Hepatocyte (in vitro differentiated cells): ENCODE results near the gene CYTH1. TPM values are rescaled to one million over a fixed set of nuclear protein-coding genes. Genes with fewer than 3 reads are reported as not detected.

Experiments
- DNase-seq: peaks from one replicate; pipeline ENCODE4 v3.0.0-alpha.2; 2016; ENCODE audit warnings: low spot score
- H2AFZ ChIP-seq: fragments of 200-600 bp; sonication (generic); 2 replicates; pipeline ENCODE4 v1.6.0; 2016; ENCODE audit warnings: antibody characterized with exemption, mild to moderate bottlenecking
- H3K27ac ChIP-seq: fragments of 200-600 bp; sonication (generic); 2 replicates; pipeline ENCODE4 v1.5.1; 2016; ENCODE audit warnings: mild to moderate bottlenecking
- H3K27me3 ChIP-seq: fragments of 200-600 bp; sonication (generic); 2 replicates; pipeline ENCODE4 v1.6.1; 2016
- H3K36me3 ChIP-seq: fragments of 200-600 bp; sonication (generic); replicated peaks from 2 replicates; pipeline ENCODE4 v1.5.1; 2016; ENCODE audit warnings: low read depth; ENCODE audit not compliant: insufficient read depth
- H3K4me1 ChIP-seq: fragments of 200-600 bp; sonication (generic); 2 replicates; pipeline ENCODE4 v1.5.1; 2016; ENCODE audit warnings: mild to moderate bottlenecking, moderate library complexity; ENCODE audit not compliant: insufficient read depth
- H3K4me2 ChIP-seq: fragments of 200-600 bp; sonication (generic); 2 replicates; pipeline ENCODE4 v1.6.0; 2016
- H3K4me3 ChIP-seq: fragments of 200-600 bp; sonication (generic); 2 replicates; pipeline ENCODE4 v1.5.1; 2016; ENCODE audit warnings: mild to moderate bottlenecking
- H3K79me2 ChIP-seq: fragments of 200-600 bp; sonication (generic); 2 replicates; pipeline ENCODE4 v1.6.0; 2017; ENCODE audit warnings: mild to moderate bottlenecking
- H3K9me2 ChIP-seq: fragments of 200-600 bp; sonication (generic); replicated peaks from 2 replicates; pipeline ENCODE4 v1.6.0; 2017; ENCODE audit warnings: mild to moderate bottlenecking; ENCODE audit not compliant: insufficient read depth
- H3K9me3 ChIP-seq: fragments of 200-600 bp; sonication (generic); 2 replicates; pipeline ENCODE4 v1.5.1; 2016; ENCODE audit warnings: low read depth, mild to moderate bottlenecking
- H4K20me1 ChIP-seq: fragments of 200-600 bp; sonication (generic); 2 replicates; pipeline ENCODE4 v1.6.0; 2016; ENCODE audit warnings: mild to moderate bottlenecking; ENCODE audit not compliant: insufficient read depth, poor library complexity, severe bottlenecking
- CTCF ChIP-seq: fragments of 200-600 bp; sonication (generic); IDR thresholded peaks from 2 replicates; pipeline ENCODE4 v1.5.1; 2016; ENCODE audit warnings: antibody characterized with exemption, mild to moderate bottlenecking; ENCODE audit not compliant: poor library complexity
- EZH2 ChIP-seq: fragments of 200-600 bp; sonication (generic); IDR thresholded peaks from 2 replicates; pipeline ENCODE4 v1.6.1; 2016; ENCODE audit warnings: antibody characterized with exemption, mild to moderate bottlenecking, borderline replicate concordance
- EZH2phosphoT487 ChIP-seq: fragments of 200-600 bp; sonication (generic); IDR thresholded peaks from one replicate; pipeline ENCODE4 v1.6.1; 2018; ENCODE audit warnings: antibody characterized with exemption, mild to moderate bottlenecking, low read depth, moderate library complexity; ENCODE audit not compliant: unreplicated experiment, severe bottlenecking
- WGBS: methylation state at CpG from one replicate; pipeline ENCODE4 v1.1.6; 2016; ENCODE audit warnings: low lambda C conversion rate; ENCODE audit errors: missing lambda C conversion rate; 5-methylcytosine and 5-hydroxymethylcytosine counted together
- polyA plus RNA-seq: library from polyadenylated mRNA; unstranded; fragments of >200 nt; fragmentation: Nextera tagmentation; extraction: Ambion mirVana; gene quantifications from 2 replicates; pipeline ENCODE4 v1.2.1, GENCODE V29; 2016
- total RNA-seq: library from RNA; depleted of rRNA; stranded (reverse); fragments of >200 nt; gene quantifications from 2 replicates; pipeline ENCODE4 v1.2.3, GENCODE V29; 2014

The CYTH1 gene
- total and polyA plus RNA-seq, 2 experiments from 2014 or later: 38.5 to 44.4 TPM

GRCh38 chr17:78659546-78659945 lies 122.5 kb downstream of the CYTH1 start:
- 94% methylated on average over 12 of the region's 12 CpGs for WGBS
- no peak overlapping the region for H3K4me2 ChIP-seq
- H3K9me2 ChIP-seq: no peaks in the 10 kb centered on the region
- H3K79me2 ChIP-seq: no peaks in the 10 kb centered on the region
- H3K4me1 ChIP-seq: no peaks in the 10 kb centered on the region
- H3K36me3 ChIP-seq: no peaks in the 10 kb centered on the region
- H2AFZ ChIP-seq: no peak overlapping the region
- H3K4me3 ChIP-seq: no peak overlapping the region
- no peaks in the 10 kb centered on the region for H4K20me1 ChIP-seq
- H3K9me3 ChIP-seq: no peaks in the 10 kb centered on the region
- no peak overlapping the region for H3K27ac ChIP-seq
- H3K27me3 ChIP-seq: no peaks in the 10 kb centered on the region
- TF ChIP-seq CTCF (no peak), EZH2 (no peak), EZH2phosphoT487 (no peak)
- no peak for DNase-seq

GRCh38 chr17:78658281-78658785 lies 123.7 kb downstream of the CYTH1 start:
- Histone ChIP-seq H3K9me3 (no peaks in the 10 kb centered on the region), H4K20me1 (no peaks in the 10 kb centered on the region), H3K27me3 (no peaks in the 10 kb centered on the region), H3K4me2 (no peak overlapping the region), H3K4me1 (no peaks in the 10 kb centered on the region), H3K9me2 (no peaks in the 10 kb centered on the region), H3K4me3 (no peak overlapping the region), H3K79me2 (no peaks in the 10 kb centered on the region), H3K36me3 (no peaks in the 10 kb centered on the region), H3K27ac (no peak overlapping the region), H2AFZ (no peak overlapping the region)
- no peak for TF ChIP-seq EZH2phosphoT487
- no peak for TF ChIP-seq CTCF
- no peak for TF ChIP-seq EZH2
- WGBS: 89% methylated on average over 18 of the region's 18 CpGs
- DNase-seq: no peak

DNA sequence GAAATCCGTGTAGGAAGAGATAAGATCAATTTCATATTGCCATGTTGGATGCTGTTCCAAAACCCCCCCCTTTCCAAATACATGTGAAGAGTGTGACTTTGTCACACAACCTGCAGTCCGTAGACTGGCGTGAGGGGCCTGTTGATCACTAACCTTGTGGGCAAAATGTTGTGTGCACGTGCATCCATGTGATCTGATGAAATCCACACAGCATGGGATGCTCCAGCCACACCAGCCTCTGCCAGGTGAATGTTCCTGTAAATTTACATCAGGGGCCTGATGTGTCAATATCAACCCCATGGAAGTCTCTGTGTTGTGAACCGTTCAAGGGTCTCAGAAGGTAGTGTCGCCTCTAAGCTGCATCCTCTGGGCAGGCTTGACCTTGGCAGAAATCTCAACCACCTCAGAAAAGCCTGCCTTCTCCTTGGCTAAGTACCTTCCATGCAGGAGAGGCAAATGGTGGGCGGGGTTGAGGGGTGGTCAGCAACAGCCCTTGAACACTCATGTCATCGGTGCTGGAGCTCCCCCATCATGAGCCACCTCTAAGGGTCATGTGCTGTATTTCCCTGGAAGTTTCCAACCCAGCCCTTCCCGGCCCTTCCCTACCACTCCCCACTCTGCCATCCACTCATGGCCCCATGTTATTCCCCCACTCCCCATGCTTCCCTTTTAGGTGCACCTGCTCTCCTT lies 126.7 kb downstream of the CYTH1 start:
- no peak overlapping the region for H3K4me2 ChIP-seq
- H3K36me3 ChIP-seq: no peaks in the 10 kb centered on the region
- no peaks in the 10 kb centered on the region for H3K79me2 ChIP-seq
- no peaks in the 10 kb centered on the region for H3K27me3 ChIP-seq
- no peaks in the 10 kb centered on the region for H3K4me1 ChIP-seq
- H3K9me2 ChIP-seq: no peaks in the 10 kb centered on the region
- no peak for TF ChIP-seq EZH2
- TF ChIP-seq EZH2phosphoT487: no peak
- no peak for TF ChIP-seq CTCF
- no peak for DNase-seq
- no peaks in the 10 kb centered on the region for H4K20me1 ChIP-seq
- H3K27ac ChIP-seq: no peak overlapping the region
- WGBS: 91% methylated on average over 9 of the region's 9 CpGs
- H3K9me3 ChIP-seq: no peaks in the 10 kb centered on the region
- no peak overlapping the region for H3K4me3 ChIP-seq
- H2AFZ ChIP-seq: no peak overlapping the region
